Endothelial cell of hepatic sinusoid (primary cell): ENCODE measurements around the gene MRPL11.

Experiments used
- in situ Hi-C: cut with HindIII; loops from 2 replicates; pipeline ENCODE4 v1.10.0; 2017; ENCODE audit warnings: low sequenced_read_pairs

Gene MRPL11

GRCh38 chr11:66407651-66408050 is 31.0 kb downstream of the MRPL11 start:
- in situ Hi-C loops = no loop called here

DNA sequence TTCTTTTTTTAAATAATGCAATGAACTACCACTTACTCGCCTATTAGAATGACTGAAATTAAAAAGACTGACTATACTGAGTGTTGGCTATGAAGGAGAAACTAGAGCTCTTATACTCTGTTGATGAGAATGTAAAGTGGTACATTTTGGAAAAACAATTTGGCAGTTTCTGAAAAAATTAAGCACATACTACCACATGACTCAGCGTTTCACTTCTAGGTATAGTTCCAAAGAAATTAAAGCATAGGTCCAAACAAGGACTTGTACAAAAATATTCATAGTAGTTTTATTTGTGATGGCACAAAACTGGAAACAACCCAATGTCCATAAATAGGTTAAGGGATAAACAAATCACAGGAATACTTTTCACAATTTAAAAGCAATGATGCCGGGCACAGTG is 44.7 kb downstream of the MRPL11 start:
- in situ Hi-C loops = no loop called here

DNA sequence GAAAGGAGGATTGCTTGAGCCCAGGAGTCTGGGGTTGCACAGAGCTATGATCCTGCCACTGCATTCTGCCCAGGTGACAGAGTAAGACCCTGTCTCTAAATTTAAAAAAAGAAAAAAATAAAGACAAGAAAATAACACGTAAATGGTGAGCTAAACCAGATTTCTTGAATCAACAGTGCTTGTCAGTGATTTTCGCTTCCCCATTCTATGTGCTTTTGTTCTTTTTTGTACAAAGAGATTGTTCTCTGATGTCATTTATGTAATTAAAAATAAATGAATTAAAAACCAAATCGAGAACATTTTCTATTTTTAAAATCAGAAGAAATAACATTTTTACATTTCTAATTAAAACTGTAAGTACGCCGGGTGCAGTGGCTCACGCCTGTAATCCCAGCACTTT is 47.3 kb downstream of the MRPL11 start:
- in situ Hi-C loops = no loop called here

DNA sequence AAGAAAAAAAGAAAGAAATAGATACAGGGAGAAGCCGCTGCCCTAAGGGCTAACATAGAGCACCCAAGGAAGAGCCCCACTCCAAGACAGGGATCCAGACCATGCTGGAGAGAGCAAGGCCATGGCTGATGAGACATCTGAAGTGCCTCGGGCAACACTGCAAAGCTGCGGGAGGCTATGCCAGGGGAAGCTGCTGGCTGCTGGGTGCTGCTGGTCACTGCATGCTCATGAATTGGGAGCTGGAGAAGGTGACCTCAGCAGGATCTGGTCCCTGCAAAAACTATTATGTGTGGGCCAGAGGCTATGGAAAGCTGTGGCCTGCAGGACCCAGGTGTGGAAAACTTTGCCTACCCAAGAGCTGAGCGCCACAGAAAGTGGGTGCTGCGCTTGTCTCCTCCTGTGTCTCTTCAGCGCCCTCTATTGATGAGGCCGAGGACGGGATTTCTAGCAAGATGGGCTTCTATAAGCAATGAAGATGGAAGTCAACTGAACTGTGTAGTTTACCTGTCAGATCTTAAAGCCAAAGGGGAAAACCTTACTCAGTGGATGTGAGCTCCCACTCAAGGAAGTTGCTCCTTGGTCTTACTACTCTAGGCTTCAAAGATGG is 49.8 kb downstream of the MRPL11 start:
- in situ Hi-C loops = no loop called here

- in situ Hi-C loops = no loop called here
These were observed 52.2 kb downstream of the MRPL11 start for GRCh38 chr11:66386171-66387069.
